ENCODE results near the gene KSR1.
"Not testable (repeated sequence)": the region's sequence is repeated elsewhere in the genome, so short reads cannot be mapped to it uniquely, and the experiment has no call there.

Gene KSR1

GRCh38 chr17:27496437-27496943, 40.2 kb downstream of the KSR1 start:
- DNase-seq: no peak

GRCh38 chr17:27496971-27497370, 40.7 kb downstream of the KSR1 start:
- no peak for DNase-seq

GRCh38 chr17:27497696-27498095, 41.4 kb downstream of the KSR1 start:
- no peak for DNase-seq

GRCh38 chr17:27498615-27499309, 42.5 kb downstream of the KSR1 start:
- no peak for DNase-seq

- DNase-seq: no peak
These were observed 43.4 kb downstream of the KSR1 start for GRCh38 chr17:27499451-27500265.

GRCh38 chr17:27501338-27501737, 45.1 kb downstream of the KSR1 start:
- not testable (repeated sequence) for DNase-seq

GRCh38 chr17:27502526-27503324, 46.5 kb downstream of the KSR1 start:
- no peak for DNase-seq

GRCh38 chr17:27503611-27504010, 47.4 kb downstream of the KSR1 start:
- DNase-seq: no peak

- DNase-seq: no peak
These were observed 48.1 kb downstream of the KSR1 start for GRCh38 chr17:27504188-27504995.

- DNase-seq: no peak
These were observed 50.3 kb downstream of the KSR1 start for GRCh38 chr17:27506348-27507218.

GRCh38 chr17:27511168-27511883, 55.1 kb downstream of the KSR1 start:
- DNase-seq: no peak

GRCh38 chr17:27512031-27512430, 55.8 kb downstream of the KSR1 start:
- no peak for DNase-seq

- DNase-seq: no peak
These were observed 56.5 kb downstream of the KSR1 start for GRCh38 chr17:27512511-27513346.

GRCh38 chr17:27513849-27514248, 57.6 kb downstream of the KSR1 start:
- no peak for DNase-seq

GRCh38 chr17:27514595-27515413, 58.6 kb downstream of the KSR1 start:
- DNase-seq: no peak

- DNase-seq: no peak
These were observed 61.8 kb downstream of the KSR1 start for GRCh38 chr17:27518048-27518447.

GRCh38 chr17:27518545-27519521, 62.6 kb downstream of the KSR1 start:
- no peak for DNase-seq

- DNase-seq: no peak
These were observed 63.3 kb downstream of the KSR1 start for GRCh38 chr17:27519550-27519949.

All from NCI-H226 (cell line).